Calu3 (cell line): ENCODE data around the gene ZBTB25. TPM values are rescaled to one million over a fixed set of nuclear protein-coding genes. Genes with fewer than 3 reads are reported as not detected.

Experiments
- BruUV-seq: library from RNA; stranded (reverse); fragments of 400-500 nt; replicated peaks from 2 replicates; lab custom pipeline; 2021; lab: Mats Ljungman, UMichigan
- CTCF ChIA-PET: fragments of 300-600 bp; sonication (Branson Sonifier 250); formaldehyde crosslinking; loops from one replicate; lab custom pipeline; 2022; ENCODE audit warnings: antibody characterized with exemption; lab: Charles Lee
- DNase-seq: peaks from one replicate; pipeline ENCODE4 v3.0.0; 2022
- H3K27ac Mint-ChIP-seq: one replicate; pipeline ENCODE4 v1.8.0; 2022; ENCODE audit warnings: mixed read lengths; ENCODE audit not compliant: unreplicated experiment
- H3K27me3 Mint-ChIP-seq: one replicate; pipeline ENCODE4 v1.8.0; 2022; ENCODE audit warnings: mixed read lengths; ENCODE audit not compliant: unreplicated experiment
- H3K36me3 Mint-ChIP-seq: one replicate; pipeline ENCODE4 v1.8.0; 2022; ENCODE audit warnings: mild to moderate bottlenecking, moderate library complexity, mixed read lengths; ENCODE audit not compliant: insufficient read depth, unreplicated experiment
- H3K4me1 Mint-ChIP-seq: one replicate; pipeline ENCODE4 v1.8.0; 2022; ENCODE audit warnings: mild to moderate bottlenecking, low read depth, mixed read lengths; ENCODE audit not compliant: unreplicated experiment
- H3K4me3 Mint-ChIP-seq: one replicate; pipeline ENCODE4 v1.8.0; 2022; ENCODE audit warnings: mild to moderate bottlenecking, low read depth, moderate library complexity, mixed read lengths; ENCODE audit not compliant: unreplicated experiment
- H3K9me3 Mint-ChIP-seq: one replicate; pipeline ENCODE4 v1.8.0; 2022; ENCODE audit warnings: low read depth, mixed read lengths; ENCODE audit not compliant: unreplicated experiment
- intact Hi-C: fragments of 100-400 bp; cut with micrococcal nuclease; formaldehyde crosslinking; loops from one replicate; pipeline ENCODE4 v1.10.0; 2022; ENCODE audit not compliant: unreplicated experiment
- total RNA-seq: library from RNA; stranded (reverse); gene quantifications from 2 replicates; pipeline ENCODE4 v1.2.3, GENCODE V29; 2022
- TF ChIP-seq, protein P1 (sequence below): fragments of 200-600 bp; IDR thresholded peaks from one replicate; pipeline ENCODE4 v1.8.0; 2022; ENCODE audit warnings: antibody characterized with exemption; ENCODE audit not compliant: unreplicated experiment

The ZBTB25 gene
- total RNA-seq, 1 experiment from 2014 or later, result 11.3 TPM

DNA sequence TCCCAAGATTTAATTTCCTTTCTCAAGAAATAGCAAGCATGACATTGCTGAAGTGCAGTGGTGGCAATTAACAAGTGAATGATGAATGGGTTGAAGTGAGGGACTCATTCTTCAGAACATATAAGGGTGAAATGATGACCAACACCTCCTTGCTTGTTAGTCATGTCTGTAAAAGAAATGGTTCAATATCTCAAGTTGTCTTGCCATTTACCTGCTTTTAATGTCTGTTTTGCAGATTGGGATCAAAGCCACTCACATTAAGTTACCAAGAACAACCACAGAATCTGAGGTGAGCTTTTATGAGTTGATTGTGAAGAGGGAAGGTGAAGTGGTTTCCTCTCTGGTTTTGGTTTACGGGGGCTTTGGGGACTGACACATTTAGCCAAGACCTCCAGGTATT, 91.4 kb downstream of the ZBTB25 start:
- peaks cover 20% of the 10 kb centered on the region for H3K36me3 Mint-ChIP-seq

DNA sequence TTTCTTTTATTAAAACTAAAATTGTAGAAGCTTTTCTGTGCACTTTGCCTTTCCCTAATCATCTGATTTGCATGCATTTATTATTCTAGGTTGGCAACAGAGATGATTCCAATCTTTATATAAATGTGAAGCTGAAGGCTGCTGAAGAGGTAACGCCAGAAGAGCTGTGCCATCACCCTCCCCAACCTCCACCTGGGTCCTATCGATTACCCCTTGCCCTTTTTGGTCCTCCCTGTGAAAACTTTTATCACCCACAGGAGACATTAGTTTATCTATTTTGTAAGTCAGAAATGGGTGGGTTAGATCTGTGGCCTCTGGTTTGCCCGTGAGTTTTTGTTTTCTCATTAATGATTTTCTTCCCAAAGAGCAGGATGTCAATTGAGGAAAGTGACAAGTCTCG, 92.6 kb downstream of the ZBTB25 start:
- Mint-ChIP-seq H3K36me3 (peaks cover 17% of the 10 kb centered on the region), H3K9me3 (no peaks in the 10 kb centered on the region), H3K27ac (no peak overlapping the region), H3K4me1 (no peaks in the 10 kb centered on the region), H3K27me3 (no peaks in the 10 kb centered on the region), H3K4me3 (no peak overlapping the region)
- intact Hi-C loops, result no loop called here
- no peak for DNase-seq
- BruUV-seq, result no TSS peak
- TF ChIP-seq, protein P1, sequence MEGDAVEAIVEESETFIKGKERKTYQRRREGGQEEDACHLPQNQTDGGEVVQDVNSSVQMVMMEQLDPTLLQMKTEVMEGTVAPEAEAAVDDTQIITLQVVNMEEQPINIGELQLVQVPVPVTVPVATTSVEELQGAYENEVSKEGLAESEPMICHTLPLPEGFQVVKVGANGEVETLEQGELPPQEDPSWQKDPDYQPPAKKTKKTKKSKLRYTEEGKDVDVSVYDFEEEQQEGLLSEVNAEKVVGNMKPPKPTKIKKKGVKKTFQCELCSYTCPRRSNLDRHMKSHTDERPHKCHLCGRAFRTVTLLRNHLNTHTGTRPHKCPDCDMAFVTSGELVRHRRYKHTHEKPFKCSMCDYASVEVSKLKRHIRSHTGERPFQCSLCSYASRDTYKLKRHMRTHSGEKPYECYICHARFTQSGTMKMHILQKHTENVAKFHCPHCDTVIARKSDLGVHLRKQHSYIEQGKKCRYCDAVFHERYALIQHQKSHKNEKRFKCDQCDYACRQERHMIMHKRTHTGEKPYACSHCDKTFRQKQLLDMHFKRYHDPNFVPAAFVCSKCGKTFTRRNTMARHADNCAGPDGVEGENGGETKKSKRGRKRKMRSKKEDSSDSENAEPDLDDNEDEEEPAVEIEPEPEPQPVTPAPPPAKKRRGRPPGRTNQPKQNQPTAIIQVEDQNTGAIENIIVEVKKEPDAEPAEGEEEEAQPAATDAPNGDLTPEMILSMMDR, result no peak
- CTCF ChIA-PET, result no interaction called here

More for the DNA sequence above, 91.4 kb downstream of the ZBTB25 start:
- Mint-ChIP-seq H3K27me3 (no peaks in the 10 kb centered on the region), H3K4me3 (no peak overlapping the region), H3K27ac (no peak overlapping the region), H3K4me1 (no peaks in the 10 kb centered on the region), H3K9me3 (no peaks in the 10 kb centered on the region)
- BruUV-seq, result no TSS peak
- TF ChIP-seq, protein P1, result no peak
- CTCF ChIA-PET, result no interaction called here
- intact Hi-C loops, result no loop called here
- no peak for DNase-seq

DNA sequence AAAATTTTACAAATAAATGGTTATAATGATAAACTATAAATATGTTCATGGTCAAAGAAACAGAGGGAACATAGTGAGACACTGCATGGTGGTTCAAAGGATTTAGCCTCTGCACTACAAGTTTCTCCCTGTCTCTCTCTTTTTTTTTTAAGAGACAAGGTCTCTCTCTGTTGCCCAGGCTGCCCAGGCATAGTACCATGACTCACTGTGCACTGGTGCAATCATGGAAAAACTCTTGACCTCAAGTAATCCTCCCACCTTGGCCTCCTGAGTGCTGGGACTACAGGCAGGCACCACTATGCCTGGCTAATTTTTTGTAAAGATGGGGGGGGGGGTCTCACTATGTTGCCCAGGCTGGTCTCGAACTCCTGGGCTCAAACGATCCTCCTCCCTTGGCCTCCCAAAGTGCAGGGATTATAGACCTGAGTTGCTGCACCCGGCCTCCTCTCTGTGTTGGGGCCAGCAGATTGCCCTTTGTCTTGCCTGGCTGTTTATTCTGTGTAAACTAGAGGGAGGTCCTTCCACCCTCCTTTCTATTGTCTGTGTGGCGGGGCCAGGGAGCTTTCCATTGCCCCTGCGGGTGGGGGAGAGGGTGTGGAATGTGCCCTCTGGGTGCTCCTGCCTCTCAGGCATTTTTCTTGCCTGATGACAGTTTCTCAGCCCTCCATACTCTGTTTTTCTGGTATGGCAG, 93.4 kb downstream of the ZBTB25 start:
- no peak overlapping the region for H3K4me3 Mint-ChIP-seq
- BruUV-seq, result no TSS peak
- CTCF ChIA-PET, result interaction anchor here (0.7 kb wide), 2 partner anchors 9 to 463 kb away, joined by 3 to 5 read pairs; no protein-coding TSS in a partner anchor
- TF ChIP-seq, protein P1, result no peak
- H3K4me1 Mint-ChIP-seq, result no peaks in the 10 kb centered on the region
- peak; percentile 24 for DNase-seq
- no peaks in the 10 kb centered on the region for H3K27me3 Mint-ChIP-seq
- H3K27ac Mint-ChIP-seq, result no peak overlapping the region
- H3K36me3 Mint-ChIP-seq, result peaks cover 9% of the 10 kb centered on the region
- intact Hi-C loops, result no loop called here
- H3K9me3 Mint-ChIP-seq, result no peaks in the 10 kb centered on the region

DNA sequence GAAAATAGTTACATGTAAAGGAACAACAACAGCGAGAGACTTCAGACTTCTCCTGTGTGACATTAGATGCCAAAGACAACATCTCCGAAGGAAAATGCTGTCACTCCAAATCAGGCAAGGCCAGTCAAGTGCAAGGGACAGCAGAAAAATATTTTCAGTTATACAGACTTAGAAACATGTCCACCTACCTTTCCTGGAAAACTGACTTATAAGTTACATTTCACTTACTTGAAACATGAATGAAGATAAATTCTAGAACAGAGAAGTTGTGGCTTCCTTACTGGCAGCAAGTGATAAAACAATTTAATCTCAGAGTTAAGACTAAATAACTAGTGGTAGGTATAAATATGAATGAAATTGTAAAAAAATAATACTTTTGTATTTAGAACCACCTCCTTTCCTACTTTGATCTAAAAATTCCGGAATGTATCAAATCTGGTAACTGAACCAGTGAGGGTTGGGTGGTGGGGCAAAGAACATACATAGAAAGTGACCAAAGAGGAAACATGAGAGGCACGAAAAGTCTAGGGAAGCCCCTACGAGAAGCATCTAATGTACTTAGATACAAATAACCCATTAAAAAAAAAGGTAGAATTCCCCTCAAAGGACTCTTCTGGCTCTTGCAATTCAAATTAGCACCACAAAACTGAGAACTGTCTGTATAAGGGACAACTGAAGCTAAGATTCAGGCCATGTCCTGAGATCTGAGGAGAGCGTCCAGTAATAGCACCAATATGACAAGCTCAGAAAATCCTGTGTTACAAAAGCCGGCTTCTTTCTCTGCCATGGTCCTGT, 94.3 kb downstream of the ZBTB25 start:
- intact Hi-C loops, result no loop called here
- TF ChIP-seq, protein P1, result no peak
- no peak overlapping the region for H3K4me3 Mint-ChIP-seq
- DNase-seq, result no peak
- no peak overlapping the region for H3K27ac Mint-ChIP-seq
- CTCF ChIA-PET, result interaction anchor here (0.7 kb wide), 1 partner anchor 10 kb away, joined by 3 read pairs; no protein-coding TSS in a partner anchor
- no peaks in the 10 kb centered on the region for H3K27me3 Mint-ChIP-seq
- peaks cover 14% of the 10 kb centered on the region for H3K36me3 Mint-ChIP-seq
- H3K9me3 Mint-ChIP-seq, result no peaks in the 10 kb centered on the region
- H3K4me1 Mint-ChIP-seq, result no peaks in the 10 kb centered on the region
- BruUV-seq, result no TSS peak
